Thoracic aorta (tissue), 2 donors: ENCODE results near the gene PCDH18. TPM values are rescaled to one million over a fixed set of nuclear protein-coding genes. Genes with fewer than 3 reads are reported as not detected.

Source experiments
- ATAC-seq: fragments of 150-250 bp; one replicate; pipeline ENCODE4 v1.8.0; 2017; ENCODE audit warnings: low read depth; ENCODE audit not compliant: insufficient number of reproducible peaks, low FRiP score
- DNase-seq: peaks from one replicate; pipeline ENCODE4 v3.0.0-alpha.2; 2020; ENCODE audit warnings: low spot score
- H3K27ac ChIP-seq, 2 donors: fragments of 200-600 bp; sonication (generic); 1 replicate in 1 of 2; 2 replicates in 1 of 2; pipeline ENCODE4 v1.5.1; 2016; ENCODE audit warnings: mild to moderate bottlenecking in 2 of 2, moderate library complexity in 2 of 2
- H3K27me3 ChIP-seq: fragments of 200-600 bp; sonication (generic); replicated peaks from 2 replicates; pipeline ENCODE4 v1.6.0; 2016; ENCODE audit warnings: mild to moderate bottlenecking; ENCODE audit not compliant: insufficient read depth
- H3K36me3 ChIP-seq: fragments of 200-600 bp; sonication (generic); one replicate; pipeline ENCODE4 v1.5.1; 2016
- H3K4me1 ChIP-seq, 2 donors: fragments of 200-600 bp; sonication (generic); 1 replicate in 1 of 2; 2 replicates in 1 of 2; pipeline versions ENCODE4 v1.5.1 to v1.6.0; 2016; ENCODE audit warnings: low read depth in 2 of 2, mild to moderate bottlenecking in 1 of 2; ENCODE audit not compliant: control insufficient read depth in 1 of 2
- H3K4me3 ChIP-seq: fragments of 200-600 bp; sonication (generic); 2 replicates; pipeline ENCODE4 v1.5.1; 2016; ENCODE audit warnings: mild to moderate bottlenecking
- H3K9me3 ChIP-seq: fragments of 200-600 bp; sonication (generic); 2 replicates; pipeline ENCODE4 v1.5.1; 2016
- total RNA-seq, 2 donors: library from RNA; depleted of rRNA; stranded (reverse); fragments of >200 nt; gene quantifications; one replicate each; pipeline versions ENCODE4 v1.1.0 to v1.2.3, GENCODE V29; 2016
- TF ChIP-seq, protein P1 (sequence below): fragments of 200-600 bp; sonication (generic); IDR thresholded peaks from one replicate; pipeline ENCODE4 v1.5.1; 2019; ENCODE audit warnings: antibody characterized with exemption

The PCDH18 gene
- total RNA-seq, 2 donors from 2014 or later: 22.6 to 31.0 TPM

DNA sequence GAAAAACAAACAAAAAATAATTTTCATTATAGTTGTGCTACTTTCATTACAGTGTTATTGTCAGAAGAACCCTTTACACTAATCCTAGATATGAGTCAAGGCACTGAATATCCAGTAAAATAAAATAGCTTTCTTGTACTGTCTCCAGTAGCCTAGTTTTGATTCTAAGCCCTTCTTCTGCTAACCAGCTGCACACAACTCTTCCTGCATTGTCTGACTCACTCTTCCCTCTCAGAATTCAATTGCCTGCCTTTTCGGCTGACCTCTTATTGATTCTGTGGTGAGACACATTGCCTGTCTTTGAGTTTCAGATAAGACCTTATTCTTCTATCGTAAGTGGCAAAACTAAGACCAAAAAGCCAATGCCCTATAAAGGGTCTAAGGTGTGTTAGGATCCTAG lies 26.7 kb upstream of the PCDH18 start:
- Histone ChIP-seq H3K27me3 (no peaks in the 10 kb centered on the region), H3K4me3 (no peak overlapping the region), H3K9me3 (no peaks in the 10 kb centered on the region), H3K4me1 (no peaks in the 10 kb centered on the region), H3K27ac (no peak overlapping the region), H3K36me3 (no peaks in the 10 kb centered on the region)
- DNase-seq (no peak), ATAC-seq (no peak)
- TF ChIP-seq, protein P1, sequence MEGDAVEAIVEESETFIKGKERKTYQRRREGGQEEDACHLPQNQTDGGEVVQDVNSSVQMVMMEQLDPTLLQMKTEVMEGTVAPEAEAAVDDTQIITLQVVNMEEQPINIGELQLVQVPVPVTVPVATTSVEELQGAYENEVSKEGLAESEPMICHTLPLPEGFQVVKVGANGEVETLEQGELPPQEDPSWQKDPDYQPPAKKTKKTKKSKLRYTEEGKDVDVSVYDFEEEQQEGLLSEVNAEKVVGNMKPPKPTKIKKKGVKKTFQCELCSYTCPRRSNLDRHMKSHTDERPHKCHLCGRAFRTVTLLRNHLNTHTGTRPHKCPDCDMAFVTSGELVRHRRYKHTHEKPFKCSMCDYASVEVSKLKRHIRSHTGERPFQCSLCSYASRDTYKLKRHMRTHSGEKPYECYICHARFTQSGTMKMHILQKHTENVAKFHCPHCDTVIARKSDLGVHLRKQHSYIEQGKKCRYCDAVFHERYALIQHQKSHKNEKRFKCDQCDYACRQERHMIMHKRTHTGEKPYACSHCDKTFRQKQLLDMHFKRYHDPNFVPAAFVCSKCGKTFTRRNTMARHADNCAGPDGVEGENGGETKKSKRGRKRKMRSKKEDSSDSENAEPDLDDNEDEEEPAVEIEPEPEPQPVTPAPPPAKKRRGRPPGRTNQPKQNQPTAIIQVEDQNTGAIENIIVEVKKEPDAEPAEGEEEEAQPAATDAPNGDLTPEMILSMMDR: no peak

DNA sequence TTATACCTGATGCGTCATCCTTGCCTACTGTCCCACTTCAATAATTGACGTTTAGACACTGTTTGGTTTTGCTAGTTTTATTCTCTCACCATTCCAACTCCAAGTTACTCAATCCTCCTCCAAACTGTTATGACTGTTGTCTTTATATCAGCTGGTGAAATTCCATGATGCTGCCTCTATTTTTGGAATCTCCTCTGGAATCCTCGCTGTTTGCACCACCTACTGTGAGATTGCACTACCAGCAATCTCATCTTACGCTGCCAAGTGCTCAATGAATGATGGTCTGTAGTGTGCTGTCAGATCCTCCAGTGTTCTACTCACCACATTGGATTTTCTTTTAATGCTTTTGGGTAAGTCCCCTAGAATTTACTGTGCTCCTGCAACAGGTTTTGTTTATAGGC lies 13.2 kb upstream of the PCDH18 start:
- no peak for ATAC-seq

DNA sequence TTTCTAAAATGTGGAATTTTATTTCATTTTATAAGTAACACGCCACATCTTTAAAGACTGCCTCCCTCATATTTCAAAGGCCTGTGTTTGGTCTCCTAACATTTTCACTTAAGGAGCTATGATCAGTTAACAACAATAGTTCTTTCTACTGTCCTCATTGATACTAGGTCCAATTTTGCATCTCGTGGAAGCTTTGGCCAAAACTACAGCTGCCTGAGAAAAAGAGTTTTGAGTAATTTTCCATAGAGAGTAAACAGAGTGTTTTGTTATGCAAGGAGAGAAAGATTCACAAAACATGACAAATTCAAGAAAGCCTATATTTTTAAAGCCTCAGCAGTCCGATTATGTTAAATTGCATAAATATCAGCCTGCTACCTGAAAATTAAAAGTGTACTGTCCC lies 11.4 kb upstream of the PCDH18 start:
- Histone ChIP-seq H3K27me3 (no peaks in the 10 kb centered on the region), H3K27ac (no peak overlapping the region), H3K4me1 (peaks cover 0 to 4% of the 10 kb centered on the region in 2 donors), H3K4me3 (no peak overlapping the region), H3K36me3 (no peaks in the 10 kb centered on the region), H3K9me3 (no peaks in the 10 kb centered on the region)
- TF ChIP-seq, protein P1: no peak
- DNase-seq: no peak
- ATAC-seq: no peak

More for the DNA sequence above, 13.2 kb upstream of the PCDH18 start:
- Histone ChIP-seq H3K4me1 (peaks cover 0 to 4% of the 10 kb centered on the region in 2 donors), H3K27me3 (no peaks in the 10 kb centered on the region), H3K27ac (no peak overlapping the region), H3K9me3 (no peaks in the 10 kb centered on the region), H3K36me3 (no peaks in the 10 kb centered on the region), H3K4me3 (no peak overlapping the region)
- no peak for DNase-seq
- TF ChIP-seq, protein P1: no peak

DNA sequence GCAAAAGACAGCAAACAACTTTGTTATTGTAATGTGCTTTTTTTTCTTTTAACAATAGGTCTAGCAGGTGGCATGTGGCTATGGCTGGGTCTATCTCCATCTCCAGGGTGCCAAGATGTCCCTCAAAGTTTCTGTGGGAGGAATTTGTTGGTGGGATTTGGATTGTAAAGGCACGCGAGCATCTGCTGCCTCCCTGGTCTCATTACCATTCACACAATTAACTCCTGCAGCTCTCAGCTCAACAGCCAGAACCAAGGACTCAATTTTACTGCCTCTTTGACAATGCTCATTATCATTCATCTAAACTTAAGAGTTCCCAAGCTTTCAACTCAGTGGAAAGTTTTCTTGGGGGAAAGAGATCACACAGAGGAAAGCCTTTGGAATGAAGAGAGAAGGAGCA lies 10.9 kb upstream of the PCDH18 start:
- TF ChIP-seq, protein P1: no peak
- no peaks in the 10 kb centered on the region for H3K9me3 ChIP-seq
- DNase-seq: no peak
- no peaks in the 10 kb centered on the region for H3K27me3 ChIP-seq
- H3K4me3 ChIP-seq: no peak overlapping the region
- no peak for ATAC-seq
- H3K4me1 ChIP-seq: peaks cover 0 to 4% of the 10 kb centered on the region in 2 donors
- no peaks in the 10 kb centered on the region for H3K36me3 ChIP-seq
- no peak overlapping the region for H3K27ac ChIP-seq

DNA sequence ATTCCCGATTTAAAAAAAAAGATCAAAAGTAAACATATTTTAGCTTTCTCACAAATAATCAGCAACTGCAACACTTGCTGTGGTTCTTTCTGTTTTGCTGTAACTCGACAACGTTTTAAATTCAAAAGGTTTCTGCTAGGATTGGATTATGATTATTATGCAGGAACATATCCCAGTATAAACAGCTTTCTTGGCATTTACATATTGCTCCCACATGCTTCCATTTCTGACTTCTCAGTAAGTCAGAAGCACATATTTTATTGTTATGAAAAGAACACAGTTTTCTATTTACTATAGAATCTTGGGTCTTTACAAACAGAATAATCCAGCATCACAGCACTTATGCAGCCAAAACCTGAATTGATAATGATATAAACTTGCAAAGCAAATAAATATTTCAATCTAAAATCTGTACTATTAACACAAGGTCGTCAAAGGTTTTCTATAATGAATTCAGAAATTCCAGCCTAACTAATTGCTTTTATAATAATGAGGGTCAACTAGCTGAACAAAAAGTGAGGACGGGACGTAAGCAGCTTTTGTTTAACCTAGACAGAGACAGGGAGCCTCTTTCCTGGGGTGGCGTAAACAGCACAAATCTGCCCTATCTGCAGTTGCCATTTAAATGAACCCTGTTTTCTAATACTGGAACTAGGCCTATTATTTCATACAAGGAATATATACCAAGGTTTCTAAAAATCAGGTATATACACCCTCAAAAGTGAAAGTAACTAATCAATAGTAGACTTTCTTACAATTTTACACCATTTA lies 9.8 kb upstream of the PCDH18 start:
- H3K4me1 ChIP-seq: peaks cover 0 to 4% of the 10 kb centered on the region in 2 donors
- TF ChIP-seq, protein P1: no peak

More for the DNA sequence above, 9.8 kb upstream of the PCDH18 start:
- Histone ChIP-seq H3K36me3 (no peaks in the 10 kb centered on the region), H3K9me3 (no peaks in the 10 kb centered on the region), H3K27ac (no peak overlapping the region), H3K4me3 (peak overlapping the region; percentile 50), H3K27me3 (no peaks in the 10 kb centered on the region)
- no peak for ATAC-seq
- DNase-seq: no peak
